Tibial nerve (tissue), 4 donors: ENCODE results near the gene RHOBTB3.

ENCODE experiments used
- CTCF ChIP-seq, 5 experiments: fragments of 200-600 bp in 3 of 5; fragments of 450-650 bp in 2 of 5; sonication (generic) in 3 of 5; IDR thresholded peaks; one replicate each; pipeline ENCODE4 v1.5.1; 2016 to 2019; ENCODE audit warnings: antibody characterized with exemption in 5 of 5, mild to moderate bottlenecking in 3 of 5, moderate library complexity in 2 of 5
- EP300 ChIP-seq, 2 donors: sonication (generic); formaldehyde crosslinking; IDR thresholded peaks; one replicate each; pipeline ENCODE4 v1.6.1; 2017; ENCODE audit warnings: antibody characterized with exemption in 2 of 2, mild to moderate bottlenecking in 1 of 2

GRCh38 chr5:95717439-95717838 is 13.7 kb upstream of the RHOBTB3 start:
- TF ChIP-seq CTCF (IDR thresholded peaks at IDR 0.05) (no peak), EP300 (IDR thresholded peaks at IDR 0.05) (no peak)
